Measurements from ENCODE around the gene GDPD4. TPM values are rescaled to one million over a fixed set of nuclear protein-coding genes. Genes with fewer than 3 reads are reported as not detected.

GDPD4 gene
- total RNA-seq, 1 experiment from 2014 or later, result not detected

GRCh38 chr11:77316733-77317342 is 15.4 kb upstream of the GDPD4 start:
- intact Hi-C loops (cut with micrococcal nuclease; ENCODE audit: unreplicated experiment), result no loop called here
- no peaks in the 10 kb centered on the region for H3K27me3 ChIP-seq (replicated peaks; ENCODE audit: insufficient read depth, low read depth, low read length, poor library complexity)
- BruUV-seq (replicated peaks), result no TSS peak
- no peak overlapping the region for H3K27ac ChIP-seq (ENCODE audit: low read depth, low read length, poor library complexity, severe bottlenecking)
- H3K9me3 ChIP-seq (ENCODE audit: low read depth, low read length, poor library complexity, severe bottlenecking), result no peaks in the 10 kb centered on the region
- no peaks in the 10 kb centered on the region for H3K36me3 ChIP-seq (ENCODE audit: insufficient read depth, low read length, poor library complexity, severe bottlenecking)
- CTCF ChIA-PET, result no interaction called here
- POLR2A ChIA-PET (ENCODE audit: low non-redundant PET), result no interaction called here
- TF ChIP-seq CTCF (conservative IDR thresholded peaks at IDR 0.05; ENCODE audit: low read depth, low read length), result no peak
- TF ChIP-seq EZH2 (IDR thresholded peaks at IDR 0.05; ENCODE audit: borderline replicate concordance, low read depth, low read length, poor library complexity, severe bottlenecking), result no peak
- no peak for DNase-seq (ENCODE audit: low spot score)
- H3K4me1 ChIP-seq (ENCODE audit: insufficient read depth, low read length, poor library complexity, severe bottlenecking), result no peaks in the 10 kb centered on the region
- no peak overlapping the region for H3K4me3 ChIP-seq (ENCODE audit: low read depth, low read length, poor library complexity, severe bottlenecking)

DNA sequence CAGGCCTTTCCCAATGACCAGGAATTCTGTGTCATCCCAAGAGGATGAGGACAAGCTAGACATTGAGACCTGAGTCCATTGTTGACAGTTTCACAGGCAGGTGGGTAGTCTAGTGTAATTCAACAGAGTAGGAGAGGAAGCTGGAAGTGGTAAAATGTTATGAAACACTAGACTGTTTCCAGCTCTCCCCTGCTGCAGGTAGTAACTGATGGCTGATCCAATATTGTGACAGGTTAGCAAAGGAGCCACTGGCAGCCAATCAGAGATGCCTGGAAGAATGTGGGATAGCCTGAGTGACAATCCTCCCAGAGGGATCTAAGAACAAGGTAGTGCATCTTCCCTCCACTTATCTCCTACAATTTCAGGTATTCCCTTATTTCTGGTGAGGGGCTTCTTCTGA is 10.6 kb upstream of the GDPD4 start:
- POLR2A ChIA-PET (ENCODE audit: low non-redundant PET), result no interaction called here
- Histone ChIP-seq H3K27ac (ENCODE audit: low read depth, low read length, poor library complexity, severe bottlenecking) (no peak overlapping the region), H3K4me3 (ENCODE audit: low read depth, low read length, poor library complexity, severe bottlenecking) (no peak overlapping the region), H3K27me3 (replicated peaks; ENCODE audit: insufficient read depth, low read depth, low read length, poor library complexity) (no peaks in the 10 kb centered on the region), H3K4me1 (ENCODE audit: insufficient read depth, low read length, poor library complexity, severe bottlenecking) (no peaks in the 10 kb centered on the region), H3K36me3 (ENCODE audit: insufficient read depth, low read length, poor library complexity, severe bottlenecking) (no peaks in the 10 kb centered on the region), H3K9me3 (ENCODE audit: low read depth, low read length, poor library complexity, severe bottlenecking) (no peaks in the 10 kb centered on the region)
- DNase-seq (ENCODE audit: low spot score), result no peak
- CTCF ChIA-PET, result no interaction called here
- TF ChIP-seq EZH2 (IDR thresholded peaks at IDR 0.05; ENCODE audit: borderline replicate concordance, low read depth, low read length, poor library complexity, severe bottlenecking), result no peak
- no TSS peak for BruUV-seq (replicated peaks)
- intact Hi-C loops (cut with micrococcal nuclease; ENCODE audit: unreplicated experiment), result no loop called here

- no peak for DNase-seq (ENCODE audit: low spot score)
- ChIA-PET POLR2A (ENCODE audit: low non-redundant PET) (no interaction called here), CTCF (no interaction called here)
- BruUV-seq (replicated peaks), result no TSS peak
- Histone ChIP-seq H3K36me3 (ENCODE audit: insufficient read depth, low read length, poor library complexity, severe bottlenecking) (no peaks in the 10 kb centered on the region), H3K27me3 (replicated peaks; ENCODE audit: insufficient read depth, low read depth, low read length, poor library complexity) (no peaks in the 10 kb centered on the region), H3K4me3 (ENCODE audit: low read depth, low read length, poor library complexity, severe bottlenecking) (no peak overlapping the region), H3K9me3 (ENCODE audit: low read depth, low read length, poor library complexity, severe bottlenecking) (no peaks in the 10 kb centered on the region), H3K4me1 (ENCODE audit: insufficient read depth, low read length, poor library complexity, severe bottlenecking) (no peaks in the 10 kb centered on the region), H3K27ac (ENCODE audit: low read depth, low read length, poor library complexity, severe bottlenecking) (no peak overlapping the region)
- no peak for TF ChIP-seq EZH2 (IDR thresholded peaks at IDR 0.05; ENCODE audit: borderline replicate concordance, low read depth, low read length, poor library complexity, severe bottlenecking)
- TF ChIP-seq CTCF (conservative IDR thresholded peaks at IDR 0.05; ENCODE audit: low read depth, low read length), result no peak
- intact Hi-C loops (cut with micrococcal nuclease; ENCODE audit: unreplicated experiment), result no loop called here
Observed at GRCh38 chr11:77311701-77312100, 10.2 kb upstream of the GDPD4 start.

GRCh38 chr11:77310721-77311120 is 9.2 kb upstream of the GDPD4 start:
- H3K4me3 ChIP-seq (ENCODE audit: low read depth, low read length, poor library complexity, severe bottlenecking), result no peak overlapping the region
- no TSS peak for BruUV-seq (replicated peaks)
- H3K27ac ChIP-seq (ENCODE audit: low read depth, low read length, poor library complexity, severe bottlenecking), result no peak overlapping the region
- TF ChIP-seq CTCF (conservative IDR thresholded peaks at IDR 0.05; ENCODE audit: low read depth, low read length) (no peak), EZH2 (IDR thresholded peaks at IDR 0.05; ENCODE audit: borderline replicate concordance, low read depth, low read length, poor library complexity, severe bottlenecking) (no peak)
- no peaks in the 10 kb centered on the region for H3K9me3 ChIP-seq (ENCODE audit: low read depth, low read length, poor library complexity, severe bottlenecking)
- intact Hi-C loops (cut with micrococcal nuclease; ENCODE audit: unreplicated experiment), result no loop called here
- ChIA-PET CTCF (no interaction called here), POLR2A (ENCODE audit: low non-redundant PET) (no interaction called here)
- DNase-seq (ENCODE audit: low spot score), result no peak
- no peaks in the 10 kb centered on the region for H3K27me3 ChIP-seq (replicated peaks; ENCODE audit: insufficient read depth, low read depth, low read length, poor library complexity)
- H3K36me3 ChIP-seq (ENCODE audit: insufficient read depth, low read length, poor library complexity, severe bottlenecking), result no peaks in the 10 kb centered on the region
- no peaks in the 10 kb centered on the region for H3K4me1 ChIP-seq (ENCODE audit: insufficient read depth, low read length, poor library complexity, severe bottlenecking)
